NT2/D1 (cell line): Measurements from ENCODE around the gene TTYH3.

ENCODE experiments used
- DNase-seq: peaks from one replicate; pipeline ENCODE4 v3.0.0-alpha.2; 2011; ENCODE audit warnings: low read depth, low spot score
- H3K27me3 ChIP-seq: 2 replicates; pipeline ENCODE4 v1.6.0; 2011; ENCODE audit warnings: mild to moderate bottlenecking; ENCODE audit not compliant: insufficient read length, insufficient read depth
- H3K36me3 ChIP-seq: 2 replicates; pipeline ENCODE4 v1.6.1; 2011; ENCODE audit warnings: mild to moderate bottlenecking, low read length, mixed read lengths; ENCODE audit not compliant: insufficient read depth, insufficient read length
- H3K4me1 ChIP-seq: 2 replicates; pipeline ENCODE4 v1.5.1; 2011; ENCODE audit not compliant: insufficient read depth, insufficient read length
- H3K4me3 ChIP-seq: 2 replicates; pipeline ENCODE4 v1.5.1; 2011; ENCODE audit warnings: low read depth; ENCODE audit not compliant: insufficient read length
- H3K9ac ChIP-seq: 2 replicates; pipeline ENCODE4 v1.6.0; 2011; ENCODE audit warnings: low read depth; ENCODE audit not compliant: insufficient read length
- H3K9me3 ChIP-seq: 2 replicates; pipeline ENCODE4 v1.5.1; 2011; ENCODE audit warnings: mild to moderate bottlenecking, low read length; ENCODE audit not compliant: insufficient read depth
- SUZ12 ChIP-seq: IDR thresholded peaks from 2 replicates; pipeline ENCODE4 v1.6.1; 2011; ENCODE audit not compliant: insufficient read length, insufficient read depth; ENCODE audit errors: extremely low read depth
- YY1 ChIP-seq: IDR thresholded peaks from 2 replicates; pipeline ENCODE4 v1.6.1; 2011; ENCODE audit not compliant: insufficient read length, insufficient read depth
- ZNF274 ChIP-seq: IDR thresholded peaks from 2 replicates; pipeline ENCODE4 v1.6.1; 2011; ENCODE audit warnings: mild to moderate bottlenecking, low read depth, low read length

The TTYH3 gene

DNA sequence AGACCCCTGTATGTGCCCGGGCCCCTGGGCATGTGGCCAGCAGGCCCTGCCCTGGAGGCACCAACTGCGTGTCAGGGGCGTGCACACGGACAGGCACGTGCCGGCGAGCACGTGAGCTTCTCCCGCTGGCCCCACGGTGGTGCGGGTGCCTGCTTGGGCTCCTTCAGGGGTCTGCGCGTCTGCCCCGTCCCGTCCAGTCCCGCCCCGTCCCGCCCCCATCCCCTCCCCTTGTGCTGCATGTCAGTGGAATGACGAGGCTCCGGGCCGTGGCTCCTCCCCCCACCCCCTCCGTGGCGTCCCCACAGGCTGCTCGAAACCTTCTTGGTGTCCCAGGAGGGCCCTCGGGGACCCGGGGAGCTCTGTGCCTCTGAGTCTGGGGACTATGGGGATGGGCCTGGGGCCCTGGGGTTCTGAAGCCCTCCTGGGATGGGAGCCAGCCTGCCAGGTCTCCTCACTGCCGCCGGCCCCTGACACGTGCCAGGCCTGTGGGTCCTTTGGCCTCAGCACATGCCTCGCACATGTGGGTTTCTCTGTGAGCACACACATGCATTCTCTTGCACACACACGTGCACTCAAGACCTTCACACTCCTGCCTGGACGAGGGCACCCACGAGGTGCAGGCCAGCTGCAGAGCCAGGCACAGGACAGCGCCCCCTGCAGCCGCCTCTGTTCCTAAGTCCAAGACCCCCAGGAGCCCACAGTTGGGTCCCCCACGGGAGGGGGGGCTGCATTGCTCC lies 28.7 kb downstream of the TTYH3 start:
- Histone ChIP-seq H3K27me3 (no peaks in the 10 kb centered on the region), H3K36me3 (peaks cover 84% of the 10 kb centered on the region), H3K9ac (no peak overlapping the region), H3K9me3 (no peaks in the 10 kb centered on the region), H3K4me1 (peaks cover 12% of the 10 kb centered on the region), H3K4me3 (no peak overlapping the region)
- no peak for TF ChIP-seq ZNF274
- no peak for TF ChIP-seq SUZ12
- no peak for TF ChIP-seq YY1
- no peak for DNase-seq

DNA sequence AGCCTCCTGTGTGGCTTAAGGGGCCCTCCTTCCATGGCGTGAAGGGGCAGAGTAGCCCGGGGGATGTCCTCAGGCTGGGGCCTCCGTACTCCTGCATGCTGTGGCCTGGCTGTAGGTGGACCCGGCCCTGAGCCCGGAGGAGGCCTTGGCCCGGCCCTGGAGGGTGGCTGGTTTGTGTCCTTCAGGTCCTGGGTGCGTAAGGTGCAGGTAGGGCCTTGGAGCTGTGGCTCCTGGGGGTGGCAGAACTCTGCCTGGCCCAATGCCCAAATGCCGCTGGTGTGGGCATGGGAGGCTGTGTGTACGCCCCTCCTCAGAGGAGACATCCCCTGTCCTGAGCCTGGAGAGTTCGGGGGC lies 29.3 kb downstream of the TTYH3 start:
- TF ChIP-seq ZNF274 (no peak), YY1 (no peak), SUZ12 (no peak)
- H3K36me3 ChIP-seq, result peaks cover 78% of the 10 kb centered on the region

DNA sequence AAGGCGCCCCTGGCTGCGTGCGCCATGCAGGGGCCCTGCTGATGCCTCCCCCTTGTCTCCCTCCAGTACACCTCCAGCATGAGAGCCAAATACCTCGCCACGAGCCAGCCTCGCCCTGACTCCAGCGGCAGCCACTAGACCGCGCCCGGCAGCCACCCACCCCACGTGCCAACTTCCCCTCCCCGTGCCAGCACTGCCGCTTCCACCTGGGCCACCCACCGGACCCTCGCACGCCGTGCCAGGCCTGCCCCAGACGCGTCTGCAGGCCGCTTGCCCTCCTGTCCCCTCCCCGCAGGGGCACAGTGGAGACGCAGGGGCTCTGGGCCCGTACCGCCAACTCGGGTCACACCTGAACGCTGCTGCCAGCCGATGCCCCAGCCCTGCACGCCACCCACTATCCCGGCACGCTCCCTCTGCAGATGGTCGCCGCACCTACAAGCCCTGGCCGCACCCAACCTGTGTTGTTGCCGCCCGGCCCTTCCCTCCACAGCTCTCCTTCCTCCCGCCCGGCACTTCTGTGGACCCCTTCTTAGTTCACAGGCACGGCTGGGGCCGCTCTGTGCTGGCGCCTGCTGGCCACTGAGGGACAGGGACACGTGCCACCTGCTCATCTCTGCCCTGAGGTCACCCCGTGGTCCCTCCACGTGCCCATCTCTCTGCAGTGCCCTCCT lies 30.0 kb downstream of the TTYH3 start:
- H3K4me1 ChIP-seq, result peaks cover 17% of the 10 kb centered on the region

More for the DNA sequence above, 29.3 kb downstream of the TTYH3 start:
- Histone ChIP-seq H3K4me3 (no peak overlapping the region), H3K9me3 (no peaks in the 10 kb centered on the region), H3K27me3 (no peaks in the 10 kb centered on the region), H3K4me1 (peaks cover 14% of the 10 kb centered on the region), H3K9ac (no peak overlapping the region)
- DNase-seq, result no peak

DNA sequence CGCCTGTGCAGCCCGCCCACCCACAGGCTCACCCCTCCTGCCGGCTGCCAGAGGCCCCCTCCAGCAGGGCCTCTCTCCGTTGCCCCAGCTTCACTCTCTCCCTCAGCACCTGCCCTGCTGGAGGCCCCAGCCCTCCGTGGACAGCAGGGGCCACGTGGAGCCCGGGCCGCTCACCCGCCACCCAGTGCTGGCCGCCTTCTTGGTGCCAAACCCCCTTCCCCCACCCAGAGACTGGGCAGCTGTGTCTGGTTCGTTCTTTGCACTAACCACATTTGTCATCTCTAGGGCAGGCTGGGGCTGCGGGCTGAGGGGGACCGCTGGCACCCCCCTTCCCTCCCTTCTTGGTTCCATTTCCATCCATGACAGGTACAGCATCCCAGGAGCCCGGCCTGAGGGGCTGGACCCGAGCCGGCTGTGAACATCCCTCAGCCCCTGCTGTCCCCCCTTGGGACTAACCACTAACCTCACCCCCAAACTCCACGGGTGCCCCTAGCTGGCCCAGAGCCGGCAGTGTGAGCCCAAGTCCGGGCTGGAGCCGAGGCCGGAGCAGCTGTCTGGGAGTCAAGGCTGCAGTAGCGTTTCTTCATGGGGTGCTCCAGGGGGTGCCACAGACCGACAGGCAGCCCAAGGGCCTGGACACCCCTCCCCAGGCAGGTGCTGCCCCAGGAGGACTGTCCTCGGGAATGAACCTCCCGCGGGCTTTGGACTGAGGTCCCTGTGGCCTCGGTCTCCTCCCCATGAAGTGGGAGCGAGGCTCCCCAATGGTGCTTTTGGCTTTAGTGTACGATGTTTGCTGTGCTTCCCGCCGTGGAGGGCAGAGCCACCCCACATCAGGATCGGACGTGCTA lies 30.7 kb downstream of the TTYH3 start:
- H3K27me3 ChIP-seq, result no peaks in the 10 kb centered on the region
- TF ChIP-seq ZNF274 (no peak), YY1 (no peak), SUZ12 (no peak)
- no peak for DNase-seq
- H3K36me3 ChIP-seq, result peaks cover 64% of the 10 kb centered on the region
- H3K4me1 ChIP-seq, result peaks cover 17% of the 10 kb centered on the region
- H3K9me3 ChIP-seq, result no peaks in the 10 kb centered on the region
- H3K4me3 ChIP-seq, result no peak overlapping the region
- H3K9ac ChIP-seq, result peak overlapping the region; percentile 32

More for the DNA sequence above, 30.0 kb downstream of the TTYH3 start:
- H3K9ac ChIP-seq, result peak overlapping the region; percentile 21
- DNase-seq, result no peak
- no peaks in the 10 kb centered on the region for H3K9me3 ChIP-seq
- no peak overlapping the region for H3K4me3 ChIP-seq
- H3K36me3 ChIP-seq, result peaks cover 72% of the 10 kb centered on the region
- H3K27me3 ChIP-seq, result no peaks in the 10 kb centered on the region
- TF ChIP-seq SUZ12 (no peak), ZNF274 (no peak), YY1 (no peak)

DNA sequence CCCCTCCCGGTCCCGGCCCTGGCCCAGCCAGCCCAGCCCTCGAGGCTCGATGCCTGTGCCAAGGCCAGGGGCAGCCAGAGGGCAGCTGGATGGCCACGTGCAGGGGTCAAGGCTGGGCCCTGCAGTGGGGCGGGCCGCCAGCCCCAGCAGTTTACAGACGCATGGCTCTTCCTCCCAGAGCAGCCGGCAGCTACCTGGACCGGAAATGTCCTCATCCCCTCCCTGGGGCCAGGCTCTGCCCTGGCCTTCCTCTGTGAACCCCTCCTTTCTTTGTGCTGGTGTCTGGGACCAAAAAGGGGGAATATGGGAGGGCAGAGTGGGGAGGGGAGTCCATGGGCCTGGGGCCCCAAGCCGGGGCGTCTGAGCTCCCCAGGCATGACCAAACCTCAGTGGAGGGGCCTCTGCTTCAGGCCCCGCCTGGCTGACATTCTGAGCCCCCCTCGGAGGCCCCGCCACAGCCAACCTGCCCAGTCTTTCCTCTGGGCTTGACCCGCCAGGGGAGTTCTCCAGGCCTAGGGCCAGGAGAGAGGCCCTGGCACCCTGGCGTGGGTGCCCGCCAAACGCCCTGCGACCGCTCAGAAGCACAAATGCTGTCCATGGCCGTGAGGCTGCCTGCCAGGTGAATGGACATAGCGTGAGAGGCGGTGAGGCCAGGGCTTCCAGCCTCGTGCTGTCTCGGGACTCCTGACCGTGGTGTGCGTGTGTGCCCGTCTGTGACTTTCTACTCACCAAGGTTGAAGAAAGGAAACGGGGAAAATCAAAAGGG lies 31.5 kb downstream of the TTYH3 start:
- TF ChIP-seq SUZ12 (no peak), ZNF274 (no peak), YY1 (no peak)
- no peaks in the 10 kb centered on the region for H3K9me3 ChIP-seq
- peaks cover 56% of the 10 kb centered on the region for H3K36me3 ChIP-seq
- no peak overlapping the region for H3K4me3 ChIP-seq
- peaks cover 17% of the 10 kb centered on the region for H3K4me1 ChIP-seq
- no peak for DNase-seq
- peak overlapping the region; percentile 32 for H3K9ac ChIP-seq
- H3K27me3 ChIP-seq, result no peaks in the 10 kb centered on the region

DNA sequence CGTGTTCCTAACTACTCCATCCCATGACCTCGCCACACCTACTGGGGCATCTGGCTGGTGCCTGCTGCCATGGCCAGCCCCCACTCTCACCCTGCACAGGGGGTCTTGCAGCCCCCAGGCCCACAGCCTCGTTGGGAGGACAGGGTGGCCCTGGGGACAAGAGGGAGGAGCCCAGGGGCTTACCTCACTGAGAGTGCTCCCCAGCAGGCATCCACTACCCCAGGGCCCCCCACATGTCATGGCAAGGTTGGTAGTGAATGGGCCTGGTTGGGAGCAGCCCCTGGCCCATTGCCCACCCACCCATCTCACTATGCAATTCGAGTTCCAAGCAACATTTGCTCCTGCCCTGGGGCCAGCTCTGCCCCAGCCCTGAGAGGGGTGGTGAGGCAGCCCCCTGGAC lies 32.2 kb downstream of the TTYH3 start:
- Histone ChIP-seq H3K27me3 (no peaks in the 10 kb centered on the region), H3K36me3 (peaks cover 49% of the 10 kb centered on the region), H3K4me3 (no peak overlapping the region), H3K4me1 (peaks cover 17% of the 10 kb centered on the region), H3K9me3 (no peaks in the 10 kb centered on the region), H3K9ac (peak overlapping the region; percentile 42)
- no peak for DNase-seq
- no peak for TF ChIP-seq YY1
- TF ChIP-seq ZNF274, result no peak
- no peak for TF ChIP-seq SUZ12

DNA sequence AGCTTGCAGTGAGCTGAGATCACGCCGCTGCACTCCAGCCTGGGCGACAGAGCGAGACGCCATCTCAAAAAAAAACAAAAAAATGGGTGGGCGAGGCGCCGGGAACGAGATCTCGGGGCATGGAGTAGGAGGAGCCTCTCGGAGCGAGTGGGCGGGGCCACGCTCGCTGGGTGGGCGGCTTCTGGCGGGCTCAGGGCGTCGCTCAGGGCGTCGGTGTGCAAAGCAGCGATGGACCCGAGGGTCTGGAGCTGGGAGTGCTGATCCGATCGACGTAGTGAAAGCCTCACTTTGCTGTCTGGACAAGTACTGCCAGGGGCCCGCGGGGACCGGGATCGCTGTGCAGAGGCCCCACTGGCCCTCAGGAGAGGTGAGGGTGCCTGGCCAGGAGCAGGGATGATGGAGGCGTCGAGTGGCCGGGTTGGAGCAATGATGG lies 33.6 kb downstream of the TTYH3 start:
- H3K36me3 ChIP-seq, result peaks cover 36% of the 10 kb centered on the region
- TF ChIP-seq SUZ12 (no peak), ZNF274 (no peak), YY1 (no peak)
- no peak overlapping the region for H3K9ac ChIP-seq
- H3K4me1 ChIP-seq, result peaks cover 17% of the 10 kb centered on the region
- DNase-seq, result no peak
- no peaks in the 10 kb centered on the region for H3K9me3 ChIP-seq
- no peak overlapping the region for H3K4me3 ChIP-seq
- peaks cover 5% of the 10 kb centered on the region for H3K27me3 ChIP-seq
